Brain microvascular endothelial cell (primary cell): ENCODE results near the gene MYEOV.

Experiments used
- DNase-seq: peaks from one replicate; pipeline ENCODE4 v3.0.0-alpha.2; 2020
- H3K27ac ChIP-seq: fragments of 250-450 bp; sonication (Bioruptor Pico); 2 replicates; pipeline ENCODE4 v1.5.1; 2020; ENCODE audit warnings: mild to moderate bottlenecking, moderate library complexity
- H3K27me3 ChIP-seq: fragments of 250-450 bp; sonication (Bioruptor Pico); replicated peaks from 2 replicates; pipeline ENCODE4 v1.5.1; 2020; ENCODE audit warnings: mild to moderate bottlenecking
- H3K36me3 ChIP-seq: fragments of 250-450 bp; sonication (Bioruptor Pico); replicated peaks from 2 replicates; pipeline ENCODE4 v1.5.1; 2020; ENCODE audit warnings: mild to moderate bottlenecking
- H3K4me3 ChIP-seq: 2 replicates; pipeline ENCODE4 v1.5.1; 2011; ENCODE audit warnings: low read depth, mild to moderate bottlenecking, control low read depth, low read length, moderate library complexity
- in situ Hi-C: cut with HindIII; loops from 2 replicates; pipeline ENCODE4 v1.10.0; 2017; ENCODE audit warnings: low sequenced_read_pairs, low pct_ligation_motif_present
- TF ChIP-seq, protein P1 (sequence below): IDR thresholded peaks from 2 replicates; pipeline ENCODE4 v1.5.1; 2011; ENCODE audit warnings: low read depth, mild to moderate bottlenecking, moderate library complexity, low read length, control low read depth, inconsistent platforms; ENCODE audit errors: missing control alignments

The MYEOV gene

DNA sequence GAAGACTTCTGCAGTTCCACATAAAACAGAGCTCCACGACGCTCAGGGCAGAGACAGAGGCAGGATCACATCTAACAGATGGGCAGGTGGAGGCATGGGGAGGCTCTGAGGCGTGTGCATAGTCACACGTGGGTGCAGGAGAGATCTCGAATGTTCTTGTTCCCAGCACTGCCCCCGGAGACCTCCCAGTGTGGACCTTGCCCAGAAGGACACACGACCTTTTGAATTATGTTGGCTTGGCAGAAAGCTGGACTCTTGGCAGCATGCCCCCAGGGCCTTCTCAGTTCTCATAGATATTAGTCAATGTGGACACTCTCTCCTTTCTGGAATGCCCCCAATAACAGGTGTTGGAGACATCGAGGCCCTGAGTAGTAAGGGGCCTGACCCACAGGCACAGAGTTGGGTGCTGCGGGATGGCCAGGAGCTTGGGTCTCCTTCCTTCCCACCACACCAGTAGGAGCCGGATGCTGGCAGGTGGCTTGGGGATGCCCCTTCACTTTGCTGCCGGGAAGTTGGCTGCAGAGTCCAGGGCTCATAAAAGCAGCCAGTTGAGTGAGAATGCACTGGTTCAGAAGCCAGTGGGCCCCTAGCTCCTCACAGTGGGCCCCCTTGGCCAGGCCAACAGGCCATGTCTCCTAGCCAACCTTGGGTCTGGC lies 12.1 kb downstream of the MYEOV start:
- H3K4me3 ChIP-seq = no peak overlapping the region
- no peak overlapping the region for H3K27ac ChIP-seq
- TF ChIP-seq, protein P1, sequence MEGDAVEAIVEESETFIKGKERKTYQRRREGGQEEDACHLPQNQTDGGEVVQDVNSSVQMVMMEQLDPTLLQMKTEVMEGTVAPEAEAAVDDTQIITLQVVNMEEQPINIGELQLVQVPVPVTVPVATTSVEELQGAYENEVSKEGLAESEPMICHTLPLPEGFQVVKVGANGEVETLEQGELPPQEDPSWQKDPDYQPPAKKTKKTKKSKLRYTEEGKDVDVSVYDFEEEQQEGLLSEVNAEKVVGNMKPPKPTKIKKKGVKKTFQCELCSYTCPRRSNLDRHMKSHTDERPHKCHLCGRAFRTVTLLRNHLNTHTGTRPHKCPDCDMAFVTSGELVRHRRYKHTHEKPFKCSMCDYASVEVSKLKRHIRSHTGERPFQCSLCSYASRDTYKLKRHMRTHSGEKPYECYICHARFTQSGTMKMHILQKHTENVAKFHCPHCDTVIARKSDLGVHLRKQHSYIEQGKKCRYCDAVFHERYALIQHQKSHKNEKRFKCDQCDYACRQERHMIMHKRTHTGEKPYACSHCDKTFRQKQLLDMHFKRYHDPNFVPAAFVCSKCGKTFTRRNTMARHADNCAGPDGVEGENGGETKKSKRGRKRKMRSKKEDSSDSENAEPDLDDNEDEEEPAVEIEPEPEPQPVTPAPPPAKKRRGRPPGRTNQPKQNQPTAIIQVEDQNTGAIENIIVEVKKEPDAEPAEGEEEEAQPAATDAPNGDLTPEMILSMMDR = no peak
- no peak for DNase-seq
- H3K36me3 ChIP-seq = no peaks in the 10 kb centered on the region
- no peaks in the 10 kb centered on the region for H3K27me3 ChIP-seq
- in situ Hi-C loops = no loop called here

DNA sequence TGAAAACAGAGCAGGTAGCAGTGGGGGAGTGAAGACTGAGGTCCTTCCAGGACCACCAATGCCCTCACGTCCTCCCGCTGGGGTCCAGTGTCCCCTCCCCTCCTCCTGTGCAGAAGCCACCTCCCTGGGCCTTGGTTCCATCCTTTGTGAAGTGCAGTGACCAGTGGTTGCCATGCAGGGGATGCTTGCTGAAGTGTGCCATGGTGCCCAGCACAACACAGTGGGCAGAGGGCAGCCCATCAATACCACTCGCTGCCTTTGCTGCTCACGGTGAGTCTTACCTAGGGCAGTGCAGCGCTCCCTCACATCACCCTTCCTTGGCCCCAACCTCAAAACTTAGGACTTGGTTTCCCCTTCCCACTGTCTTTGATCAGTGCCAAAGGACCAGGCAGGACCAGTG lies 12.9 kb downstream of the MYEOV start:
- TF ChIP-seq, protein P1 = no peak
- Histone ChIP-seq H3K27me3 (no peaks in the 10 kb centered on the region), H3K36me3 (no peaks in the 10 kb centered on the region), H3K27ac (no peak overlapping the region), H3K4me3 (no peak overlapping the region)
- in situ Hi-C loops = no loop called here
- DNase-seq = no peak

DNA sequence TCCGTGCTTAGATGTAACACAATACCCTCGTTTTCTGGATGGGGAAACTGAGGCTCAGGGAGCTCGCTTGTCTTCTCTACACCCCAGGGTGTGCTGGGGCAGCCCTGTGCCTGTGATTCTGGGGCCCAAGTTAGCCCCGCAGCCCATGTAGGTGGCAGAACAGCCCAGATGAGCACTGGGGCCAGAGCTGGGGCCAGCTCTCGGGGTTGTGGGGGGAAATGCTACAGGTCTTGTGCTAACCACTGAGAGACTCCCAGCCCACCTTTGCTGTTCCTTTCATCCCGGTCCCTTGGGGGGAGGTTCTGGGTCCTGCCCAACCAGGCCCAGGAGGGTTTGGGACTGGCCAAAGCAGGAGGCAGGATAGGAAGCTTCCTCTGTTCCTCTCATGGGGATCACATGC lies 13.5 kb downstream of the MYEOV start:
- H3K36me3 ChIP-seq = no peaks in the 10 kb centered on the region
- no peak overlapping the region for H3K4me3 ChIP-seq
- TF ChIP-seq, protein P1 = no peak
- H3K27ac ChIP-seq = no peak overlapping the region
- no peaks in the 10 kb centered on the region for H3K27me3 ChIP-seq
- DNase-seq = no peak
- in situ Hi-C loops = no loop called here

DNA sequence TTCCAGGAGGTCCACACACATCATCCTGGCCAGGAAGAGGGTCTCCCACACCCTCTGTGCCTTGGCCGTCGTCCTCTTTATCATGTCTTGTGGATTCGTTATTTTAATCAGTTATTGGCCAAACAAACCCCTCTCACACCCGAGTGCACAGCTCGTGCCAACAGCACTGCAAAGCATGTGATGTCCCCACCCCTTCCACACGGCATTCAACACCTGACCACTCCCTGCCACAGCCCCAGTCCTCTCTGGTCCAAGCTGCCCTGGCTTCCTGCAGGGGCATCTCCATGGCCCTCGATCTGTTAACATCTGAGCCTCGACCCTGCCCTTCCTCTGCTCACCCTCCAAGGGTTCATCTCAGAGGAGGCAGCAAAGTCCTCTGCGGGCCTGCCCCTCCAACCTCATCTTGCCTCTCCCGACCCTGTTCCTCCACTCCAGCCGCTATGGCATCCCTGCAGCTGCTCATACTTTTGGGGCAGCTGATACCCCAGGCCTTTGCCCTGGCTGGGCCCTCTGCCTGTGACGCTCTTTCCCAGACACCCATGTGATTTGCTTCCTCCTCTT lies 14.0 kb downstream of the MYEOV start:
- H3K36me3 ChIP-seq = no peaks in the 10 kb centered on the region
- H3K27me3 ChIP-seq = no peaks in the 10 kb centered on the region

DNA sequence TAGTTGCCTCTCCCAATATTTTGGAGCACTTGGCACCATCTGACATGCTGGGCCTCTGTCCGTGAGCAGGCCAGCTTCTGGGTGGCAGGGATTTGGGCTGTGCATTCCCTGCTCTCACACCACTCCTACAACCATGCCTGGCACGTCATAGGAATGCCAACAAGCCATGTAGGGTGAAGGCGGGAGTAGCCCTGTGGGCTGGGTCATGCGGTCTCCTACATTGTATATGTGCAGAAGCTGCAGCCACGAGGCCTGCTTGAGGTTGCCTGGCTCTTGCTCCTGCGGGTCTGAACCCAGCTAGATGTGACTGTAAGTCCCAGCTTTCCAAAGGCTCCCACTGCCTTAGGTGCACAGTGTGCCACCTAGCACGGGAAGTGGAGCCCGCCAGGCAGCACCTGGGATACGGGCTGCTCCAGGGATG lies 14.5 kb downstream of the MYEOV start:
- Histone ChIP-seq H3K27me3 (no peaks in the 10 kb centered on the region), H3K27ac (no peak overlapping the region), H3K4me3 (no peak overlapping the region), H3K36me3 (no peaks in the 10 kb centered on the region)
- in situ Hi-C loops = no loop called here
- DNase-seq = no peak
- TF ChIP-seq, protein P1 = no peak

More for the DNA sequence above, 14.0 kb downstream of the MYEOV start:
- Histone ChIP-seq H3K27ac (no peak overlapping the region), H3K4me3 (no peak overlapping the region)
- in situ Hi-C loops = no loop called here
- TF ChIP-seq, protein P1 = no peak
- DNase-seq = no peak

DNA sequence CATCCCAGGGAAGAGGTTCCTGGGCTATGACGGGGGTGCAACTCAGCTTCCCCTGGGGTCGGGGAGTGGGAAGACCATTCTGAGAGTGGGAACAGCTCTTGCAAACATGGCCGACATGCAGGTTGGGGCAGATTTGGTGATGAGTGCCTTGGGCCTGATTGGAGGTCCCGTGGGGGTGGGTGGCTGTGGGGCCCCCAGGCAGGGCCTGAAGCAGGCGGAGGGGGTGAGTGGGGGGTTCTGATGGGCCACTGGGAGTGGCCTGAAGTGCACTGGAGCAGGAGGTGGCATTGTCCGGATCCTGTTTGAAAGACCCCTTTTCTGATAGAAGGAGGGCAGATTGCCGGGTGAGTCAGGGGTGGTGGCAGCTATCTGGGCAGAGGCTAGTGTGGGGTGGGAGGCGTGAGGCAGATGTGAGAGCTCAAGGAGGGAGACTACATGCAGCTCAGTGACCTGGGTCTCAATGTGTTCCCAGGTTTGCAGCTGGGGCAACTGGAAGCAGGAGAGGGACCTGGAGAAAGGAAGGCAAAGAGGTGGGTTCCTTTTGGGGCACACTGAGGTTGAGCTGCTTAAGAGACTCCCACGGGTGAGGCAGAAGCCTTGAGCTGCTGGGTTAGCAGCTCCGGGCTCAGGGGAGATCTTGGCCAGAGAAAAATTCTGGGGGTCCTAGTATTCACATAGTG lies 15.1 kb downstream of the MYEOV start:
- no peaks in the 10 kb centered on the region for H3K36me3 ChIP-seq
- in situ Hi-C loops = no loop called here
- TF ChIP-seq, protein P1 = no peak
- H3K4me3 ChIP-seq = no peak overlapping the region
- no peak for DNase-seq
- H3K27ac ChIP-seq = no peak overlapping the region
- H3K27me3 ChIP-seq = no peaks in the 10 kb centered on the region
